GM12864 (cell line): ENCODE results near the gene TGFBR3.

ENCODE experiments used
- DNase-seq: peaks from one replicate; pipeline ENCODE4 v3.0.0-alpha.2; 2011; ENCODE audit warnings: low read depth
- H3K4me3 ChIP-seq: 2 replicates; pipeline ENCODE4 v1.5.1; 2011; ENCODE audit warnings: mild to moderate bottlenecking, low read depth, low read length, control low read depth
- CTCF ChIP-seq: IDR thresholded peaks from 2 replicates; pipeline ENCODE4 v1.5.1; 2011; ENCODE audit warnings: low read depth, mild to moderate bottlenecking, moderate library complexity, low read length, control low read depth, inconsistent platforms; ENCODE audit errors: missing control alignments

TGFBR3 gene

GRCh38 chr1:91768786-91769725 lies 116.9 kb downstream of the TGFBR3 start:
- no peak overlapping the region for H3K4me3 ChIP-seq
- DNase-seq, result no peak
- TF ChIP-seq CTCF, result no peak

GRCh38 chr1:91768120-91768519 lies 117.8 kb downstream of the TGFBR3 start:
- no peak for TF ChIP-seq CTCF
- DNase-seq, result no peak
- H3K4me3 ChIP-seq, result no peak overlapping the region

GRCh38 chr1:91766883-91767282 lies 119.1 kb downstream of the TGFBR3 start:
- DNase-seq, result no peak
- no peak for TF ChIP-seq CTCF
- H3K4me3 ChIP-seq, result no peak overlapping the region

- TF ChIP-seq CTCF, result no peak
- no peak overlapping the region for H3K4me3 ChIP-seq
- no peak for DNase-seq
These were observed 120.0 kb downstream of the TGFBR3 start for GRCh38 chr1:91765880-91766443.

GRCh38 chr1:91765293-91765692 lies 120.7 kb downstream of the TGFBR3 start:
- no peak for DNase-seq

GRCh38 chr1:91764471-91765115 lies 121.4 kb downstream of the TGFBR3 start:
- DNase-seq, result no peak
- no peak for TF ChIP-seq CTCF
- no peak overlapping the region for H3K4me3 ChIP-seq

More at GRCh38 chr1:91765293-91765692, 120.7 kb downstream of the TGFBR3 start:
- no peak for TF ChIP-seq CTCF
- H3K4me3 ChIP-seq, result no peak overlapping the region
